ENCODE results near the gene ZFPM1. TPM values are rescaled to one million over a fixed set of nuclear protein-coding genes. Genes with fewer than 3 reads are reported as not detected.
A peak's percentile ranks its signal among the peaks of the same experiment; 100 is the strongest.

Gene ZFPM1
- total RNA-seq, 1 experiment from 2014 or later: 24.1 TPM

DNA sequence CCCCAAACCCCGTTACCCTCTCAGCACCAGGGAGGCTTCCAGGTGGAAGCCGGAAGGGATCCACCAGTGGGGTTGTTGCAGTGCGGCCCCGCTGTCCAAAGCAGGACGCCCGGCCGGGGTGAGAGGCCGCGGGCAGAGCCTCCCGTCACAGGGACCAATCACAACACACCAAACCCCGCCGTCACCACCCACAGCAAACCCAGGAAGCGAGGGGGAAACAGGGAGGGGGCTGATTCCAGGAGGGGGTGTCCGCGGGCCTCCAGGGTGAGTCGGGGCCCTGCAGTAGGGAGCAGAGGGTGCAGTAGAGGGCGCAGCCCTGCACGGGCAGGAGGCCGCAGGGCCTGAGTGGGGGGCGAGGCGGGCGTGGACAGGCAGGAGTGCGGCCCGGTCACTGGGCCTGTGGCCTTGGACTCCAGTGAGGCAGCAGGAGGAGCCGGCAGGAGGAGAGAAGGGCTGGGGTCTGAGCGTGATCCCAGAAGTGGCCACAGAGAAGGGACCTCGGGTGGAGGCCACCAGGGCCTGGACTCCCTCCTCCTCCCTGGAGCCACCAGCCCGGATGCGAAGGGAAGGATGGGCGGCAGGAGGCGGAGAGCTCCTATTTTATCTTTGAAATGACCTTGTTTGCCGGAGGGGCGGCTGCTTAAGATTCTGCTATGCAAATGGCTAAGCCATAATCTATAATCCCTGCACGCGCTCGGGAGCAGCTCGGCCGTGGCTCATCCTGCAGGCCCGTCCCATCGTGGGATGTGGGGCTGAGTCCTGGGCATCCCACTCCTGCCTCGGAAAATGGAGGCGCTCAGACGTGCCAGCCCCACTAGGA is 41.5 kb downstream of the ZFPM1 start:
- Histone ChIP-seq H3K4me3 (ENCODE audit: low read depth, low read length) (no peak overlapping the region), H3K36me3 (ENCODE audit: control insufficient read depth, insufficient read depth, low read length) (no peaks in the 10 kb centered on the region; the same call in 1 of the 2 replicates), H3K9me3 (no peaks in the 10 kb centered on the region), H3K27me3 (replicated peaks; ENCODE audit: control insufficient read depth, insufficient read depth, low read length) (no peaks in the 10 kb centered on the region), H3K4me1 (peaks cover 61% of the 10 kb centered on the region)
- H3K27me3 Mint-ChIP-seq (ENCODE audit: insufficient read depth, unreplicated experiment): no peaks in the 10 kb centered on the region
- TF ChIP-seq, protein P1, sequence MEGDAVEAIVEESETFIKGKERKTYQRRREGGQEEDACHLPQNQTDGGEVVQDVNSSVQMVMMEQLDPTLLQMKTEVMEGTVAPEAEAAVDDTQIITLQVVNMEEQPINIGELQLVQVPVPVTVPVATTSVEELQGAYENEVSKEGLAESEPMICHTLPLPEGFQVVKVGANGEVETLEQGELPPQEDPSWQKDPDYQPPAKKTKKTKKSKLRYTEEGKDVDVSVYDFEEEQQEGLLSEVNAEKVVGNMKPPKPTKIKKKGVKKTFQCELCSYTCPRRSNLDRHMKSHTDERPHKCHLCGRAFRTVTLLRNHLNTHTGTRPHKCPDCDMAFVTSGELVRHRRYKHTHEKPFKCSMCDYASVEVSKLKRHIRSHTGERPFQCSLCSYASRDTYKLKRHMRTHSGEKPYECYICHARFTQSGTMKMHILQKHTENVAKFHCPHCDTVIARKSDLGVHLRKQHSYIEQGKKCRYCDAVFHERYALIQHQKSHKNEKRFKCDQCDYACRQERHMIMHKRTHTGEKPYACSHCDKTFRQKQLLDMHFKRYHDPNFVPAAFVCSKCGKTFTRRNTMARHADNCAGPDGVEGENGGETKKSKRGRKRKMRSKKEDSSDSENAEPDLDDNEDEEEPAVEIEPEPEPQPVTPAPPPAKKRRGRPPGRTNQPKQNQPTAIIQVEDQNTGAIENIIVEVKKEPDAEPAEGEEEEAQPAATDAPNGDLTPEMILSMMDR (IDR thresholded peaks at IDR 0.05; ENCODE audit: insufficient read depth in 1 of 2, low read depth in 1 of 2, low read length in 1 of 2, severe bottlenecking in 1 of 2, unreplicated experiment in 1 of 2): peak in 1 of 2 experiments; percentile 6
- H3K27ac Mint-ChIP-seq (ENCODE audit: unreplicated experiment): peak overlapping the region; percentile 57
- BruUV-seq (replicated peaks): no TSS peak
- peaks cover 19% of the 10 kb centered on the region for H3K4me1 Mint-ChIP-seq (ENCODE audit: low read depth, unreplicated experiment)
- DNase-seq: no peak
- peaks cover 36% of the 10 kb centered on the region for H3K36me3 Mint-ChIP-seq (ENCODE audit: insufficient read depth, unreplicated experiment)
- ChIA-PET POLR2A (no interaction called here), CTCF (no interaction called here)
- intact Hi-C loops (cut with micrococcal nuclease; ENCODE audit: unreplicated experiment): loop anchor here (5.0 kb wide), 1 partner anchor 363 kb away; the partner anchor contains the start of genes GALNS and TRAPPC2L
- H3K4me3 Mint-ChIP-seq (ENCODE audit: unreplicated experiment): no peak overlapping the region
- H3K9me3 Mint-ChIP-seq (ENCODE audit: unreplicated experiment): no peaks in the 10 kb centered on the region

DNA sequence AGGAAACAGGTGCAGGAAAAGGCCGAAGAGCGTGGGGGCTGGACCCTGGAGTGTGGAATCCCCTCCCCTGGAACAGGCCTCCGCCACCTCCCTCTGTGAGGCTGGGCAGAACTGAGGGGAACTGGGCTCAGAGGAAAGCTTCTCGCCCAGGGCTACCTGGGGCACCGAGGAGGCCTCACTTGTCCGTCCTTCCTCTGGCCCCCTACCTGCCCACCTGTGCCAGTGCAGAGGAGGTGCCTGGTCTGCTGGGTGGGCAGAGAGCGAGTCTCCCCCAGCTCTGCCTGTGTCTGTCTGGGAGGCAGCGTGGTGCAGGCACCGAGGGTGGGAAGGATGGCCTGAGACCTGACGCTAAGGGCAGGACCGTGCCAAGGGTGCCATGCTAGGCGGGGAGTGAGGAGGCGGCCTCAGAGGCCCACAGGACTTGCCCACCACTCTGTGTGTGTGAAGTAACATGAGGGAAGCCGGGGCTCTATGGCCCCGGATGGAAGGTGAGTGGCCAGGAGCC is 42.2 kb downstream of the ZFPM1 start:
- H3K36me3 ChIP-seq (ENCODE audit: control insufficient read depth, insufficient read depth, low read length): peaks cover 2% of the 10 kb centered on the region; the same call in 1 of the 2 replicates
- no peak for DNase-seq
- peaks cover 19% of the 10 kb centered on the region for H3K4me1 Mint-ChIP-seq (ENCODE audit: low read depth, unreplicated experiment)
- H3K4me3 Mint-ChIP-seq (ENCODE audit: unreplicated experiment): no peak overlapping the region
- H3K4me3 ChIP-seq (ENCODE audit: low read depth, low read length): no peak overlapping the region
- no peaks in the 10 kb centered on the region for H3K27me3 ChIP-seq (replicated peaks; ENCODE audit: control insufficient read depth, insufficient read depth, low read length)
- BruUV-seq (replicated peaks): no TSS peak
- no peaks in the 10 kb centered on the region for H3K27me3 Mint-ChIP-seq (ENCODE audit: insufficient read depth, unreplicated experiment)
- TF ChIP-seq, protein P1 (IDR thresholded peaks at IDR 0.05; ENCODE audit: insufficient read depth in 1 of 2, low read depth in 1 of 2, low read length in 1 of 2, severe bottlenecking in 1 of 2, unreplicated experiment in 1 of 2): peak; percentile 10 to 33
- ChIA-PET CTCF (no interaction called here), POLR2A (no interaction called here)
- peaks cover 32% of the 10 kb centered on the region for H3K36me3 Mint-ChIP-seq (ENCODE audit: insufficient read depth, unreplicated experiment)
- H3K27ac Mint-ChIP-seq (ENCODE audit: unreplicated experiment): peak overlapping the region; percentile 22
- H3K4me1 ChIP-seq: peaks cover 56% of the 10 kb centered on the region
- H3K9me3 Mint-ChIP-seq (ENCODE audit: unreplicated experiment): no peaks in the 10 kb centered on the region
- intact Hi-C loops (cut with micrococcal nuclease; ENCODE audit: unreplicated experiment): loop anchor here (5.0 kb wide), 1 partner anchor 362 kb away; the partner anchor contains the start of genes GALNS and TRAPPC2L
- H3K9me3 ChIP-seq: no peaks in the 10 kb centered on the region

DNA sequence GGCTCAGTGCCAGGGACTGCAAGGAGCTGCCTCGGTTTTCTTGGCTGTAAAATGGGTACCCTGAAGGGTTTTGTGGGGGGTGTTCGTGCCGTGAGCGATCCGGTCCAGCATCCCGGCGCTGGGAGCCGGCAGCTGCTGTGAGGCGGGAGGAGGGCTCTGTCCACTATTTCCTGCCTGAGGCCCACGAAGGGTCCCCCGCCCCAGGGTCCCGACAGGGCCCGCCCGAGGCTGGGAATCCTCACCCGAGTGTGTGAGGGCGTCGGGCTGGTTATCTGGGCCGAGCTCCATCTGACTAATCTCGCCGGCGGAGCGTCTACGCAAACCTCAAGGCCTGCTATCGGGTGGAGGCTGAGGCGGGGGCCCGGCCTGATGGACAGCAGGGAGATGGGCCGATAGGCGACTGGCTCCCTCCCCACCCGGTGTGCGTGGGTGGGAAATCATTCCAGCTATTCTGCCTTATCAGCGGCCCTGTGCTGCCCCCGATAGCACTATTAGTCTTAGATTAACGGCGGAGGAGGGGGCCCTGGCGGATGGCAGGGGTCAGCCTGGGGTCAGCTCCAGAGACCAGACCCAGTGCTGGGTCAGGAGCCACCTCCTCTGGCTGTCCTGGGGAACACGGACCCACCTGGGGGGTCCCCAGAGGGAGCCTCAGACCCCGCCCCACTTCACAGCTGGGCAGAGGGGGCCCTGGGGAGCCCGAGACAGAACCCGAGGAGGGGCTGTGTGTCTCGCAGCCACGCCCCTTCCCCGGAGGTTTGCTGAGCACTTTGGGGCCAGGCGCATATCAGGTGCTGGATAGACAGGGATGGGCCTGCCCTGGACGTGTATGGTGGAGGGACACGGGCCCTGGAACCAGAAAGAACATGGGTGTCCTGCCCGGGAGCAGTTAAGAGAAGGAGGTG is 44.7 kb downstream of the ZFPM1 start:
- DNase-seq: peak; percentile 82 to 93
- peak overlapping the region; percentile 85 for H3K27ac Mint-ChIP-seq (ENCODE audit: unreplicated experiment)
- CTCF ChIA-PET: interaction anchor here (0.5 to 2.9 kb wide), 3 partner anchors 9 to 182 kb away, joined by 4 to 19 read pairs (median 6); no protein-coding TSS in a partner anchor

More for the DNA sequence above, 44.7 kb downstream of the ZFPM1 start:
- peaks cover 2% of the 10 kb centered on the region; the same call in 1 of the 2 replicates for H3K36me3 ChIP-seq (ENCODE audit: control insufficient read depth, insufficient read depth, low read length)
- H3K36me3 Mint-ChIP-seq (ENCODE audit: insufficient read depth, unreplicated experiment): peaks cover 50% of the 10 kb centered on the region
- H3K27me3 ChIP-seq (replicated peaks; ENCODE audit: control insufficient read depth, insufficient read depth, low read length): no peaks in the 10 kb centered on the region
- H3K4me1 ChIP-seq: peaks cover 57% of the 10 kb centered on the region
- no TSS peak for BruUV-seq (replicated peaks)
- H3K9me3 ChIP-seq: no peaks in the 10 kb centered on the region
- no peaks in the 10 kb centered on the region for H3K27me3 Mint-ChIP-seq (ENCODE audit: insufficient read depth, unreplicated experiment)
- H3K4me3 ChIP-seq (ENCODE audit: low read depth, low read length): no peak overlapping the region
- intact Hi-C loops (cut with micrococcal nuclease; ENCODE audit: unreplicated experiment): loop anchor here (5.0 kb wide), 1 partner anchor 359 kb away; the partner anchor contains the start of genes GALNS and TRAPPC2L
- no peaks in the 10 kb centered on the region for H3K9me3 Mint-ChIP-seq (ENCODE audit: unreplicated experiment)
- TF ChIP-seq, protein P1 (IDR thresholded peaks at IDR 0.05; ENCODE audit: insufficient read depth in 1 of 2, low read depth in 1 of 2, low read length in 1 of 2, severe bottlenecking in 1 of 2, unreplicated experiment in 1 of 2): no peak
- POLR2A ChIA-PET: interaction anchor here (0.8 to 1.6 kb wide), 2 partner anchors 10 to 11 kb away, joined by 6 to 13 read pairs; no protein-coding TSS in a partner anchor
- H3K4me3 Mint-ChIP-seq (ENCODE audit: unreplicated experiment): peak overlapping the region; percentile 43
- H3K4me1 Mint-ChIP-seq (ENCODE audit: low read depth, unreplicated experiment): peaks cover 36% of the 10 kb centered on the region

Data from Caco-2 (cell line).